NCI-H748 (cell line): ENCODE data around the gene DNAJC5.

Experiments used
- DNase-seq: peaks from one replicate; lab custom pipeline; 2025; ENCODE audit not compliant: unreplicated experiment; lab: John Stamatoyannopoulos, UW

The DNAJC5 gene

DNA sequence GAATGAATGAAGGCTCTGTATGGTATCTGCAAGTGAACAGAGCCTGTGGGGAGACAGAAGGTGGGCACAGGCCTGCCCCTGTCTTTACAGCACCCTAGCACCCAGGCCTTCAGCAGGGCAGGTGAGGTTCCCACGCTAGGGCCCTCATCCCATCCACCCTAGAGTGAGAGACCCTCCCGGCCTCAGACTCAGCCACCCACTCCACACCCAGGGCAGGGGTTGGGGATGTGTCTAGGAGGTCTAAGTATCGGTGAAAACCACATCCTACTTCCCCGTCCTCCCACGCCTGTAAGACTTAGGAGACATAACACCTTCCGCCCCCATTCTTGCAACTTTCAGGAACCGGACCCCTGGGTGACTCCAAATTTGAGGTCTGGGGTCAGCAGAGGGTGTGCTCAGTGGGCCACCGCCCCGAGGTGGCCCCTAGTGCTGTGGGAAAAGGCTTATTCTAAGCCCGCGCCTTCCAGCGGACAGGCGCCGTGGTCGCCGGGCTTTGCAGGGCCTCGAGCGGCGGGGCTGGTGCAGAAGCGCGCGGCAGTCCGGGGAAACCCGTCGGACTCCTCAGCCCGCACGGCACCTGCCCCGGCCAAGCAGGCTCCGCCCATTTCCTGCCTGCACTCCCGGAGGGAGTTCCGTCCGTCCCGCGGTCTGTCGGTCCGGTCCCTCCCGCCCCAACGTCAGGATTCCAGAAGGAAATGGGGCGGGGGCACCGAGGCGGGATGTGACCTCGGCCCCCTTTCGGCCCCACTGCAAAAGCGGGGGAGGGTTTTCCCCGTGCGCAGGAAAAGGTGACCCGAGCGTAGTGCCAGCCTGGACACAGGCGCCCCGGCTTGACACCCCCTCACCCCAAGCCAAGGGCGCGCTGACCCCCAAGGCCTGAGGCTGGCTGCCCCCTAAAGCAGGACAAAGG lies 83.6 kb downstream of the DNAJC5 start:
- peak; percentile 82 for DNase-seq

DNA sequence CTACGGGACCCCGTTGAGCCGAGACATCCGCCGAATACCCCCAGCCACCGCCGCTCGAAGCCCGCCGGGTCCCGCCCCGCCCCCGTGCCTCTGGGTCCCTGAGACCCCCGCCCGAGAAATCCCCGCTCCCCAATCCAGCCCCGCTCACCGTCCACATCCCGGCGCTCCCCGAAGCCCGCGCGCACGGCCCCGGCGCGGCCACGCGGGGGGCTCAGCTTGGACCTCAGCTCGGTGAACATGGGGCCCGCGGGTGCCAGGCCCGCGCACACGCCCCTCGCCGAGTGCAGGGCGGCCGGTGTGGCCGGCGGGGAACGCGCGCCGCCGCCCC lies 84.3 kb downstream of the DNAJC5 start:
- DNase-seq, result no peak

DNA sequence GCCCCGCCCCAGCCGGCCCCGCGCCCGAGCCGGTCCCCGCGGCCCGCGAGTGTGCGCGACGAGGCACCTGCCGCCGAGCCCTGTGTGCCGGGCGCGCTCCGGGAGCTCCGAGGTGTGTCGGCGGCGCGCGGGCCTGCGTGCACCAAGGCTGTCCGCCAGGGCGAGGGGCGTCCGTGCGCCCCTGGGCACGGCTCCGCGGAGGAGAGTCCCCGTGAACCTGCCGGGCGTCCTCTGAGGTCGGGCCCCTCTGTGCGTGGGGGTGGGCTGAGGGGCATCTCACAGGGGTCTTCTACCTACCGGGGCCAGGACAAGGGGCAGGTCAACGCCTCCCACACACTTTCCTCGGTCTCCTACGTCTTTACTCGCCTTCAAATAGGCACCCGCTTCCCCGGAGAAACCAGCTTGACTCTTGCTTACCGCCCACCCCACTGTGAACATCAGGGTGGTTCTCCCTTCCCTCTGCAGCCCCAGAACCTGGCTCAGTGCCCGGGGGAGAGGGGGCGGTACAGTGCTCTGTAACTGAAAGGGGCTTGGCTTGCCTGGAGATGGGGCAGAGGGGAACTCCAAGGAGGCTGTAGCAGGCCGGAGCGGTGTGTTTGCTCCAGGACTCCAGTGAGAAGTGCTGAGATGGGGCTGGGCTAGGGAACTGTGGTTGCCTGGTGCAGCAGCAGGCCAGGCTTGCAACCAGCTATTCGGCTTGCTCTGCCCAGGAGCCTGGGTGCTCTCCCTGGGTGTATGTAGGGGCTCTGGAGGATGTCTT lies 84.8 kb downstream of the DNAJC5 start, which contains the start of gene SAMD10:
TSS of gene SAMD10 (minus strand) at position 86 of the 760 bp plus-strand sequence. CDS start 175 bp downstream, outside the sequence.
- peak; percentile 62 for DNase-seq

DNA sequence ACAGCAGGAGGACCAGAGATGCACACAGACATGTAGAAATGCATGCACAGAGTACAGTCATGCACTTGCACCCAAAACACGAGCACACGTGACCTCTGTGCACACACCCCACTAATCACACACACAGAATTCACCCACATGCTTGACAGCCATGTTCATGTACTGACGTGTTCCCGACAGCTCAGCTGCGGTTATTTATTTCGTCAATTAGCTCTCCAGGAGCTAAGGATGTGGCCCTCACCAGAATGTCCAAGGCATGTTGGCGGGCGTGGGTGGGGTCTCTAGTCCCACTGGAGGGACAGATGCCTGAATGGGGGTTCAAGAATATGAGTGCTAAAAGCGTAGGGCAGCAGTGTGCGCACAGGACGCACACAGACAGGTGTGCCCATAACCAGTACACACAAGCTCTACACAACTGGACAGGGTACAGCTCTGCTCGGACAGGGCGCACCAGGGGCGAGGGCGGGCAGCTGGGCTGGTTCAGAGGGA lies 85.4 kb downstream of the DNAJC5 start:
- DNase-seq, result no peak

DNA sequence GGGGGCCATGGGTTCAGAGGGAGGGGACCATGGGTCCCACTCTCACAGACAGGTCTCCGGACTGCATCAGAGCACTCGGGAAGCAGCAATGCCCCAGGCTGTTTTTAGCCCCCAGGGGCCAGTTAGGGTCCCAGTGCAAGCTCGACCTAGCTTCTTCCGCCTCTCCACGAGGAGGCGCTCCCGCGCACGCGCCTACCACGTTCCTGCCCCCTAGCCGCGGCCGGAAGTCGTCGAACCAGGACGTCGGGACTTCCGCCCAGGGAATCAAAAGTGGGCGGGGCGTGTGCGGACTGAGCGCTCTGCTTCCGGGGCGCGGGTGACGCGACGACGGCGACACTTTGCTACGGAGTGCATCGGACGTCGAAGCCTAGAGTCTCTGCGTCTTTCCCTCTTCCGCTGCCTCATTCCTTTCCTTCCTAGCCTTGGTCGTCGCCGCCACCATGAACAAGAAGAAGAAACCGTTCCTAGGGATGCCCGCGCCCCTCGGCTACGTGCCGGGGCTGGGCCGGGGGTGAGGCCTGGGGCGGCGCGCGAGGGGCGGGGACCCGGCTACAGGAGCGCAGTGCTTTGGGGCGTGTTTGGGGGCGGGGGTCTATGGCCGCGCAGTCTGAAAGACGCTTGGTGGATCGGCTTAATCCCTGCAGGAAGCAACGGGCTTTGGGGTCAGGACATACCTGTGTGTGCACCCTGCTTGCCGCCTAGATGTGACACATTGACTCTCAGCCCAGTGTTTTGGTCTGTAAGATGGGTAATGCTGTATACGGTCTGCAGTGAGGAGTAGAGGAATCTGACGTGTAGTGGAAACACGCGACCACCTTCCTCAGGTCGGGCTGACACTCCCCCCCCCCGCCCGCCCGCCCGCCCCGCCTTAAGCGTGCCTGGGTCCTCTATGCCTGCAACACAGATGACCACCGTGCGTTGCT lies 86.1 kb downstream of the DNAJC5 start, which contains the start of gene PRPF6:
TSS of gene PRPF6 (plus strand) at position 327 of the 923 bp plus-strand sequence. CDS start at position 441, 114 bp downstream.
- DNase-seq, result peak; percentile 95

DNA sequence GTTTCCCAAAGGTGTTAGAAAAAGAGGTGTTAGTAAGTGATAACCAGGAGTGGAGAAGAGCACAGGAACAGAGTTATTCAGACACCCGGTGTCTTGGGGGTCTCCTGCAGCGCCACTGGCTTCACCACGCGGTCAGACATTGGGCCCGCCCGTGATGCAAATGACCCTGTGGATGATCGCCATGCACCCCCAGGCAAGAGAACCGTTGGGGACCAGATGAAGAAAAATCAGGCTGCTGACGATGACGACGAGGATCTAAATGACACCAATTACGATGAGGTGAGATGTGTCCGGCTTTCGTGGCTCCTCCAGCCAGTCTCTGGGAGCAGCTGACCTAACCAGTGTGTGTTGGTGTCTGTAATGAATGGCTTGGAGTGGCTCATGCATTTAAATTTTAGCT lies 88.0 kb downstream of the DNAJC5 start:
- no peak for DNase-seq
